ENCODE results near the gene SELPLG.

Gene SELPLG

DNA sequence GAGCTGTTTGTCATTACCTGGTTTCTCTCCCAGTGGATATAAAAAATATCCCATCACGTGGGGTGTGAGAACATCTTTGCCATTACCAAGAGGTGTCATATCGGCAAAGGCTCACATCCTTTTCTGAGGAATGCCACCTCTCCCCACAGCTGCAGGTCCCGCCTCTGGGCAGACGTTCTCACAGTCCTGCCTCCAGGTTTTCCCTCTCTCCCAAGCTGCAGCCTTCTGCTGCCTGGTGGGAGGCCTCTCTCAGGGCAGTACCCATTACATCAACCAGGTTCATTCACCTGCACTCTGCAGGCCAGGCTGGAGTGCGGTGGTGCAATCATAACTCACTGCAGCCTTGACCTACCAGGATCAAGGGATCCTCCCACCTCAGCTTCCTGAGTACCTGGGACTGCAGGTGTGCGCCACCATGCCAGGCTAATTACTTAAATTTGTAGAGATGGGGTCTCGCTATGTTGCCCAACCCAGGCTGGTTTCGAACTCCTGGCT, 20.9 kb downstream of the SELPLG start:
- TF ChIP-seq TAF1 (IDR thresholded peaks at IDR 0.05; ENCODE audit: borderline replicate concordance, insufficient read depth, low read length): no peak
- no peak for TF ChIP-seq POLR2AphosphoS5 (IDR thresholded peaks at IDR 0.05; ENCODE audit: low read depth, low read length)
- TF ChIP-seq FOXP2 (optimal IDR thresholded peaks at IDR 0.05; ENCODE audit: borderline replicate concordance, extremely low read depth, extremely low read length, insufficient read depth): no peak
- no peak for TF ChIP-seq REST (IDR thresholded peaks at IDR 0.05; ENCODE audit: insufficient read depth in 1 of 2, low read depth in 2 of 2, low read length in 2 of 2)
- TF ChIP-seq SIN3A (IDR thresholded peaks at IDR 0.05; ENCODE audit: borderline replicate concordance, insufficient read depth, low read length): no peak

DNA sequence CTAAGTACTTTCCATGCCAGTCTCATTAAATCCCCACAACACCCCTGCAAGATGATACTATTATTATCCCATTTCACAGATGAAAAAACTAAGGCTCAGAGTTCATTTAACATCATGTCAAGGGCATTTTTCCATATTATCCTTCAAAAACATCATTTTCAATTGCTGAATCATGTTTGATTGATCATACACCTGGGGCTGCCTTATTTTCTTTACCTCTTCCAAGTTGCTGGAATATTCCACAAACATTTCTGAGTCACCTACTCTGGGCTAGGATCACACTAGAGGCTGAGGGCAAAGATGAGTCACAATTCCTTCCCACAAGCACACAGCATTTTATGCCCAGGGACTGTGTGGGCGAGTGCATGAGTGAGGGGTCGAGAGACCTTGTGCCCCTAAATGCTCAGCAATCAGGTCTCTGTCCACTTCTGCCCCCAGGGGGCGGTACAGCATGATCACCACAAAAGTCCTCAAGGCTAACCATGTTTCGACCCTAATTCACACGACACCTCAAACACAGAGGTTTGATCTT, 21.7 kb downstream of the SELPLG start:
- TF ChIP-seq POLR2AphosphoS5 (IDR thresholded peaks at IDR 0.05; ENCODE audit: low read depth, low read length): no peak
- TF ChIP-seq FOXP2 (optimal IDR thresholded peaks at IDR 0.05; ENCODE audit: borderline replicate concordance, extremely low read depth, extremely low read length, insufficient read depth): no peak
- no peak for TF ChIP-seq TAF1 (IDR thresholded peaks at IDR 0.05; ENCODE audit: borderline replicate concordance, insufficient read depth, low read length)
- TF ChIP-seq REST (IDR thresholded peaks at IDR 0.05; ENCODE audit: insufficient read depth in 1 of 2, low read depth in 2 of 2, low read length in 2 of 2): no peak
- TF ChIP-seq SIN3A (IDR thresholded peaks at IDR 0.05; ENCODE audit: borderline replicate concordance, insufficient read depth, low read length): no peak

GRCh38 chr12:108610856-108611605, 22.7 kb downstream of the SELPLG start:
- TF ChIP-seq SIN3A (IDR thresholded peaks at IDR 0.05; ENCODE audit: borderline replicate concordance, insufficient read depth, low read length) (no peak), FOXP2 (optimal IDR thresholded peaks at IDR 0.05; ENCODE audit: borderline replicate concordance, extremely low read depth, extremely low read length, insufficient read depth) (no peak), POLR2AphosphoS5 (IDR thresholded peaks at IDR 0.05; ENCODE audit: low read depth, low read length) (no peak), TAF1 (IDR thresholded peaks at IDR 0.05; ENCODE audit: borderline replicate concordance, insufficient read depth, low read length) (no peak), REST (IDR thresholded peaks at IDR 0.05; ENCODE audit: insufficient read depth in 1 of 2, low read depth in 2 of 2, low read length in 2 of 2) (no peak)

- no peak for TF ChIP-seq POLR2AphosphoS5 (IDR thresholded peaks at IDR 0.05; ENCODE audit: low read depth, low read length)
- no peak for TF ChIP-seq FOXP2 (optimal IDR thresholded peaks at IDR 0.05; ENCODE audit: borderline replicate concordance, extremely low read depth, extremely low read length, insufficient read depth)
- no peak for TF ChIP-seq REST (IDR thresholded peaks at IDR 0.05; ENCODE audit: insufficient read depth in 1 of 2, low read depth in 2 of 2, low read length in 2 of 2)
- no peak for TF ChIP-seq TAF1 (IDR thresholded peaks at IDR 0.05; ENCODE audit: borderline replicate concordance, insufficient read depth, low read length)
- TF ChIP-seq SIN3A (IDR thresholded peaks at IDR 0.05; ENCODE audit: borderline replicate concordance, insufficient read depth, low read length): no peak
These were observed 23.3 kb downstream of the SELPLG start for GRCh38 chr12:108610336-108610815.
